HEK293T (cell line): ENCODE data around the gene BRMS1.
"Not testable (repeated sequence)": the region's sequence is repeated elsewhere in the genome, so short reads cannot be mapped to it uniquely, and the experiment has no call there.

Source experiments
- CTCF ChIA-PET: fragments of 350-600 bp; formaldehyde crosslinking; extraction: SDS; loops from one replicate; lab custom pipeline; 2021; ENCODE audit warnings: antibody characterized with exemption, inconsistent platforms; lab: Yijun Ruan, JAX
- POLR2A ChIA-PET: fragments of 350-600 bp; formaldehyde crosslinking; extraction: SDS; loops from one replicate; lab custom pipeline; 2020; ENCODE audit warnings: antibody characterized with exemption, inconsistent platforms; lab: Yijun Ruan, JAX
- DNase-seq: peaks from one replicate; pipeline ENCODE4 v3.0.0; 2012; ENCODE audit warnings: mixed read lengths; ENCODE audit errors: extremely low spot score
- ARNT ChIP-seq: fragments of 450-650 bp; IDR thresholded peaks from 2 replicates; pipeline ENCODE4 v1.6.1; 2017; ENCODE audit warnings: mild to moderate bottlenecking
- BHLHE40 ChIP-seq: fragments of 450-650 bp; IDR thresholded peaks from 2 replicates; pipeline ENCODE4 v1.6.1; 2016; ENCODE audit warnings: mild to moderate bottlenecking, moderate library complexity, borderline replicate concordance
- CTBP1 ChIP-seq: fragments of 450-650 bp; IDR thresholded peaks from 2 replicates; pipeline ENCODE4 v1.6.1; 2016; ENCODE audit warnings: borderline replicate concordance
- ELF4 ChIP-seq: fragments of 450-650 bp; IDR thresholded peaks from 2 replicates; pipeline ENCODE4 v1.6.1; 2017; ENCODE audit warnings: antibody characterized with exemption
- FOXA1 ChIP-seq: fragments of 450-650 bp; IDR thresholded peaks from 2 replicates; pipeline ENCODE4 v1.6.1; 2016; ENCODE audit warnings: mild to moderate bottlenecking
- FOXK2 ChIP-seq: fragments of 450-650 bp; IDR thresholded peaks from 2 replicates; pipeline ENCODE4 v1.6.1; 2016; ENCODE audit warnings: mild to moderate bottlenecking
- FOXM1 ChIP-seq: fragments of 450-650 bp; IDR thresholded peaks from 2 replicates; pipeline ENCODE4 v1.6.1; 2017; ENCODE audit warnings: mild to moderate bottlenecking, borderline replicate concordance
- HDGF ChIP-seq: fragments of 450-650 bp; IDR thresholded peaks from 2 replicates; pipeline ENCODE4 v1.6.1; 2017; ENCODE audit warnings: antibody characterized with exemption, borderline replicate concordance
- L3MBTL2 ChIP-seq: fragments of 450-650 bp; conservative IDR thresholded peaks from 2 replicates; pipeline ENCODE4 v1.6.1; 2016; ENCODE audit warnings: mild to moderate bottlenecking
- LEF1 ChIP-seq: fragments of 450-650 bp; IDR thresholded peaks from 2 replicates; pipeline ENCODE4 v1.6.1; 2017; ENCODE audit warnings: mild to moderate bottlenecking, borderline replicate concordance
- NFRKB ChIP-seq: fragments of 450-650 bp; IDR thresholded peaks from 2 replicates; pipeline ENCODE4 v1.6.1; 2016; ENCODE audit warnings: mild to moderate bottlenecking, moderate library complexity
- PKNOX1 ChIP-seq: fragments of 450-650 bp; IDR thresholded peaks from 2 replicates; pipeline ENCODE4 v1.6.1; 2016
- SP1 ChIP-seq: fragments of 450-650 bp; IDR thresholded peaks from 2 replicates; pipeline ENCODE4 v1.6.1; 2017
- SUZ12 ChIP-seq: fragments of 450-650 bp; IDR thresholded peaks from 2 replicates; pipeline ENCODE4 v1.6.1; 2016; ENCODE audit warnings: mild to moderate bottlenecking
- TARDBP ChIP-seq: fragments of 450-650 bp; IDR thresholded peaks from 2 replicates; pipeline ENCODE4 v1.6.1; 2016
- ZNF384 ChIP-seq: fragments of 450-650 bp; IDR thresholded peaks from 2 replicates; pipeline ENCODE4 v1.6.1; 2016

BRMS1 gene

GRCh38 chr11:66363187-66363601 is 18.3 kb upstream of the BRMS1 start:
- DNase-seq: peak; percentile 4
- ChIA-PET POLR2A (interaction anchor here (0.7 to 1.7 kb wide), 5 partner anchors 8 to 52 kb away, joined by 3 to 4 read pairs (median 4); partner anchors contain the start of gene SLC29A2), CTCF (interaction anchor here (0.6 to 1.5 kb wide), 9 partner anchors 15 to 891 kb away, joined by 3 to 10 read pairs (median 6); no protein-coding TSS in a partner anchor)
- TF ChIP-seq ZNF384: no peak
- TF ChIP-seq PKNOX1: no peak
- no peak for TF ChIP-seq FOXK2

GRCh38 chr11:66362481-66363147 is 17.7 kb upstream of the BRMS1 start:
- ChIA-PET POLR2A (interaction anchor here (0.7 to 1.7 kb wide), 5 partner anchors 9 to 51 kb away, joined by 3 to 4 read pairs (median 4); partner anchors contain the start of gene SLC29A2), CTCF (interaction anchor here (1.5 kb wide), 2 partner anchors 14 to 24 kb away, joined by 7 read pairs; no protein-coding TSS in a partner anchor)
- DNase-seq: no peak
- no peak for TF ChIP-seq LEF1
- TF ChIP-seq ELF4: no peak
- TF ChIP-seq TARDBP: no peak
- TF ChIP-seq PKNOX1: no peak

- POLR2A ChIA-PET: interaction anchor here (1.1 kb wide), 1 partner anchor 14 kb away, joined by 5 read pairs; the partner anchor contains the start of gene B4GAT1
- CTCF ChIA-PET: interaction anchor here (0.5 to 1.5 kb wide), 3 partner anchors 25 to 33 kb away, joined by 3 to 7 read pairs (median 4); no protein-coding TSS in a partner anchor
- DNase-seq: no peak
- TF ChIP-seq FOXM1 (no peak), CTBP1 (no peak), LEF1 (no peak), ZNF384 (no peak), HDGF (no peak), FOXA1 (no peak)
Observed at GRCh38 chr11:66361502-66361941, 16.6 kb upstream of the BRMS1 start.

GRCh38 chr11:66360406-66361073 is 15.6 kb upstream of the BRMS1 start:
- CTCF ChIA-PET: interaction anchor here (1.2 kb wide), 1 partner anchor 29 kb away, joined by 3 read pairs; no protein-coding TSS in a partner anchor
- no peak for TF ChIP-seq FOXA1
- no peak for TF ChIP-seq LEF1
- TF ChIP-seq L3MBTL2: no peak
- TF ChIP-seq TARDBP: no peak
- TF ChIP-seq SUZ12: no peak
- no peak for TF ChIP-seq SP1
- TF ChIP-seq CTBP1: no peak
- TF ChIP-seq ARNT: no peak
- no peak for TF ChIP-seq NFRKB
- TF ChIP-seq ELF4: no peak
- no peak for TF ChIP-seq HDGF
- POLR2A ChIA-PET: interaction anchor here (0.7 to 1.1 kb wide), 2 partner anchors 13 kb away, joined by 3 to 5 read pairs; partner anchors contain the start of gene B4GAT1

GRCh38 chr11:66359662-66360087 is 14.8 kb upstream of the BRMS1 start:
- CTCF ChIA-PET: no interaction called here
- no peak for DNase-seq
- TF ChIP-seq FOXK2 (no peak), LEF1 (no peak), SP1 (no peak), ELF4 (no peak), FOXA1 (no peak), SUZ12 (no peak), HDGF (no peak), ZNF384 (no peak), CTBP1 (no peak), L3MBTL2 (no peak), BHLHE40 (no peak), TARDBP (no peak), NFRKB (no peak), FOXM1 (no peak), PKNOX1 (no peak), ARNT (no peak)
- POLR2A ChIA-PET: no interaction called here

More at GRCh38 chr11:66360406-66361073, 15.6 kb upstream of the BRMS1 start:
- peak; percentile 7 for DNase-seq

- POLR2A ChIA-PET: interaction anchor here (1.2 kb wide), 1 partner anchor 61 kb away, joined by 4 read pairs; the partner anchor contains the start of gene YIF1A
- not testable (repeated sequence) for DNase-seq
- CTCF ChIA-PET: interaction anchor here (0.6 kb wide), 1 partner anchor 61 kb away, joined by 3 read pairs; no protein-coding TSS in a partner anchor
Observed at GRCh38 chr11:66350560-66351235, 5.8 kb upstream of the BRMS1 start.
